ENCODE measurements around the gene CNDP2.

The CNDP2 gene

GRCh38 chr18:74540652-74541421 lies 44.7 kb downstream of the CNDP2 start:
- H3K27ac ChIP-seq = no peak overlapping the region
- no peak for TF ChIP-seq ZFX (IDR thresholded peaks at IDR 0.05; ENCODE audit: borderline replicate concordance)

GRCh38 chr18:74541703-74542555 lies 45.8 kb downstream of the CNDP2 start:
- TF ChIP-seq CTCF (IDR thresholded peaks at IDR 0.05) (no peak), ZFX (IDR thresholded peaks at IDR 0.05; ENCODE audit: borderline replicate concordance) (no peak)
- H3K27ac ChIP-seq = no peak overlapping the region

GRCh38 chr18:74544898-74545297 lies 48.7 kb downstream of the CNDP2 start:
- H3K27ac ChIP-seq = no peak overlapping the region
- no peak for TF ChIP-seq CTCF (IDR thresholded peaks at IDR 0.05)
- TF ChIP-seq ZFX (IDR thresholded peaks at IDR 0.05; ENCODE audit: borderline replicate concordance) = no peak

- no peak overlapping the region for H3K27ac ChIP-seq
- TF ChIP-seq CTCF (IDR thresholded peaks at IDR 0.05) = no peak
- no peak for TF ChIP-seq ZFX (IDR thresholded peaks at IDR 0.05; ENCODE audit: borderline replicate concordance)
These were observed 49.8 kb downstream of the CNDP2 start for GRCh38 chr18:74546007-74546406.

- TF ChIP-seq ZFX (IDR thresholded peaks at IDR 0.05; ENCODE audit: borderline replicate concordance) (no peak), CTCF (IDR thresholded peaks at IDR 0.05) (no peak)
- H3K27ac ChIP-seq = no peak overlapping the region
These were observed 50.8 kb downstream of the CNDP2 start for GRCh38 chr18:74546751-74547530.

GRCh38 chr18:74547860-74548259 lies 51.7 kb downstream of the CNDP2 start:
- no peak for TF ChIP-seq CTCF (IDR thresholded peaks at IDR 0.05)
- TF ChIP-seq ZFX (IDR thresholded peaks at IDR 0.05; ENCODE audit: borderline replicate concordance) = no peak
- H3K27ac ChIP-seq = no peak overlapping the region

- no peak for TF ChIP-seq CTCF (IDR thresholded peaks at IDR 0.05)
- no peak for TF ChIP-seq ZFX (IDR thresholded peaks at IDR 0.05; ENCODE audit: borderline replicate concordance)
These were observed 53.5 kb downstream of the CNDP2 start for GRCh38 chr18:74549591-74550104.

More at GRCh38 chr18:74549591-74550104, 53.5 kb downstream of the CNDP2 start:
- no peak overlapping the region for H3K27ac ChIP-seq

Measured in 22Rv1 (cell line).